ENCODE data around the gene FHIT.

DNA sequence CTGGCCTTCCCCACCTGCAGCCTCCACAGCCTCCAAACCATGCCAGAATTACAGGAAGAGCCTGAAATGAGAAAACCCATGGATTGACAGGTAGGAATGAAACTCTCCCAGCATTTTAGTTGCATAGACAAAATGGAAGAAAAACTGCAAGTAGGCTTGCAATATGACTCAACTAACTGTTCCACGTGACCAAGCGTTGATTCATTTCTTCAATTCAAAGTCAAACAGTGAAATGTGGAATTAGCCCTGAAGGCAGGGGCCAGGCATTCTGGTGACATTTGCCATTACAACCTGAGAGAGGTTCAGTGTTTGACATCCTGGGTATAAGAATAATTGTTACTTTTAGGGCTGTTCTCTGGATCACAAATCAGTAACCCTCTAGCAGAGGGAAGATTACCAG, 1525.0 kb downstream of the FHIT start:
- no peak for TF ChIP-seq POLR2AphosphoS5 (IDR thresholded peaks at IDR 0.05; ENCODE audit: low read depth, low read length)
- no peak for TF ChIP-seq SIN3A (IDR thresholded peaks at IDR 0.05; ENCODE audit: borderline replicate concordance, insufficient read depth, low read length)
- TF ChIP-seq, protein P1, sequence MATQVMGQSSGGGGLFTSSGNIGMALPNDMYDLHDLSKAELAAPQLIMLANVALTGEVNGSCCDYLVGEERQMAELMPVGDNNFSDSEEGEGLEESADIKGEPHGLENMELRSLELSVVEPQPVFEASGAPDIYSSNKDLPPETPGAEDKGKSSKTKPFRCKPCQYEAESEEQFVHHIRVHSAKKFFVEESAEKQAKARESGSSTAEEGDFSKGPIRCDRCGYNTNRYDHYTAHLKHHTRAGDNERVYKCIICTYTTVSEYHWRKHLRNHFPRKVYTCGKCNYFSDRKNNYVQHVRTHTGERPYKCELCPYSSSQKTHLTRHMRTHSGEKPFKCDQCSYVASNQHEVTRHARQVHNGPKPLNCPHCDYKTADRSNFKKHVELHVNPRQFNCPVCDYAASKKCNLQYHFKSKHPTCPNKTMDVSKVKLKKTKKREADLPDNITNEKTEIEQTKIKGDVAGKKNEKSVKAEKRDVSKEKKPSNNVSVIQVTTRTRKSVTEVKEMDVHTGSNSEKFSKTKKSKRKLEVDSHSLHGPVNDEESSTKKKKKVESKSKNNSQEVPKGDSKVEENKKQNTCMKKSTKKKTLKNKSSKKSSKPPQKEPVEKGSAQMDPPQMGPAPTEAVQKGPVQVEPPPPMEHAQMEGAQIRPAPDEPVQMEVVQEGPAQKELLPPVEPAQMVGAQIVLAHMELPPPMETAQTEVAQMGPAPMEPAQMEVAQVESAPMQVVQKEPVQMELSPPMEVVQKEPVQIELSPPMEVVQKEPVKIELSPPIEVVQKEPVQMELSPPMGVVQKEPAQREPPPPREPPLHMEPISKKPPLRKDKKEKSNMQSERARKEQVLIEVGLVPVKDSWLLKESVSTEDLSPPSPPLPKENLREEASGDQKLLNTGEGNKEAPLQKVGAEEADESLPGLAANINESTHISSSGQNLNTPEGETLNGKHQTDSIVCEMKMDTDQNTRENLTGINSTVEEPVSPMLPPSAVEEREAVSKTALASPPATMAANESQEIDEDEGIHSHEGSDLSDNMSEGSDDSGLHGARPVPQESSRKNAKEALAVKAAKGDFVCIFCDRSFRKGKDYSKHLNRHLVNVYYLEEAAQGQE (IDR thresholded peaks at IDR 0.05; ENCODE audit: insufficient read depth in 1 of 2, low read depth in 2 of 2, low read length in 2 of 2): no peak
